CD14-positive monocyte (primary cell): ENCODE measurements around the gene C1orf146. TPM values are rescaled to one million over a fixed set of nuclear protein-coding genes. Genes with fewer than 3 reads are reported as not detected.

Experiments
- DNase-seq, 3 donors: peaks; one replicate each; pipeline ENCODE4 v3.0.0-alpha.2; 2011 to 2022
- H2AFZ ChIP-seq: 2 replicates; pipeline ENCODE4 v1.6.0; 2012; ENCODE audit warnings: mild to moderate bottlenecking, low read depth, low read length, inconsistent platforms; ENCODE audit not compliant: insufficient read depth, poor library complexity, severe bottlenecking
- H3K27ac ChIP-seq, 2 donors: 1 replicate in 1 of 2; 2 replicates in 1 of 2; pipeline ENCODE4 v1.5.1; 2012 to 2013; ENCODE audit warnings: low read length in 2 of 2, control low read depth in 1 of 2, inconsistent platforms in 1 of 2, low read depth in 1 of 2, mild to moderate bottlenecking in 1 of 2
- H3K27me3 ChIP-seq, 2 donors: one replicate each; pipeline versions ENCODE4 v1.6.0 to v1.6.1; 2011 to 2013; ENCODE audit warnings: low read length in 2 of 2; ENCODE audit not compliant: control insufficient read depth in 2 of 2, insufficient read depth in 2 of 2
- H3K36me3 ChIP-seq, 2 donors: replicated peaks in 1 of 2; 1 replicate in 1 of 2; 2 replicates in 1 of 2; pipeline versions ENCODE4 v1.5.1 to v1.6.1; 2012 to 2013; ENCODE audit warnings: low read length in 2 of 2, control low read depth in 1 of 2, inconsistent platforms in 1 of 2, mild to moderate bottlenecking in 1 of 2; ENCODE audit not compliant: insufficient read depth in 2 of 2, control insufficient read depth in 1 of 2
- H3K4me1 ChIP-seq, 2 donors: 1 replicate in 1 of 2; 2 replicates in 1 of 2; pipeline versions ENCODE4 v1.5.1 to v1.6.1; 2012 to 2013; ENCODE audit warnings: low read length in 2 of 2, control low read depth in 1 of 2, inconsistent platforms in 1 of 2, mild to moderate bottlenecking in 1 of 2, moderate library complexity in 1 of 2; ENCODE audit not compliant: insufficient read depth in 2 of 2, control insufficient read depth in 1 of 2
- H3K4me2 ChIP-seq: replicated peaks from 2 replicates; pipeline ENCODE3; 2012; ENCODE audit warnings: low read length, moderate library complexity, mild to moderate bottlenecking; ENCODE audit not compliant: poor library complexity, severe bottlenecking; ENCODE audit errors: extremely low read depth
- H3K4me3 ChIP-seq, 3 experiments: fragments of 200-600 bp in 1 of 3; sonication (generic) in 1 of 3; replicated peaks in 1 of 3; 1 replicate in 2 of 3; 2 replicates in 1 of 3; pipeline ENCODE4 v1.5.1; 2011 to 2013; ENCODE audit warnings: low read length in 3 of 3, mild to moderate bottlenecking in 3 of 3, control low read depth in 2 of 3, low read depth in 2 of 3, inconsistent platforms in 1 of 3, moderate library complexity in 1 of 3
- H3K79me2 ChIP-seq: 2 replicates; pipeline ENCODE4 v1.6.0; 2012; ENCODE audit warnings: mild to moderate bottlenecking, control low read depth, inconsistent platforms, low read length, moderate library complexity; ENCODE audit not compliant: insufficient read depth
- H3K9ac ChIP-seq: 2 replicates; pipeline ENCODE4 v1.6.0; 2017; ENCODE audit warnings: low read length, mild to moderate bottlenecking; ENCODE audit not compliant: insufficient read depth, poor library complexity, severe bottlenecking
- H3K9me3 ChIP-seq, 2 donors: replicated peaks in 1 of 2; 1 replicate in 1 of 2; 2 replicates in 1 of 2; pipeline versions ENCODE4 v1.5.1 to v1.6.1; 2012 to 2013; ENCODE audit warnings: low read length in 2 of 2, control low read depth in 1 of 2; ENCODE audit not compliant: control insufficient read depth in 1 of 2, insufficient read depth in 1 of 2
- H4K20me1 ChIP-seq: 2 replicates; pipeline ENCODE4 v1.6.0; 2012; ENCODE audit warnings: mild to moderate bottlenecking, low read length, control low read depth, moderate library complexity; ENCODE audit not compliant: insufficient read depth
- H3K27ac Mint-ChIP-seq, 7 donors: one replicate each; pipeline ENCODE4 v1.8.0; 2020; ENCODE audit warnings: mild to moderate bottlenecking in 7 of 7, mixed read lengths in 7 of 7, moderate library complexity in 6 of 7, inconsistent platforms in 2 of 7
- H3K27me3 Mint-ChIP-seq, 3 donors: one replicate each; pipeline ENCODE4 v1.8.0; 2021 to 2022; ENCODE audit warnings: low read depth in 3 of 3, mild to moderate bottlenecking in 3 of 3, mixed read lengths in 3 of 3, moderate library complexity in 3 of 3, inconsistent platforms in 1 of 3
- H3K36me3 Mint-ChIP-seq, 2 donors: one replicate each; pipeline ENCODE4 v1.8.0; 2020; ENCODE audit warnings: mixed read lengths in 2 of 2, inconsistent platforms in 1 of 2, mild to moderate bottlenecking in 1 of 2
- H3K4me1 Mint-ChIP-seq: one replicate; pipeline ENCODE4 v1.8.0; 2020; ENCODE audit warnings: mild to moderate bottlenecking, mixed read lengths
- H3K4me3 Mint-ChIP-seq, 2 donors: one replicate each; pipeline ENCODE4 v1.8.0; 2020; ENCODE audit warnings: mild to moderate bottlenecking in 2 of 2, mixed read lengths in 2 of 2, moderate library complexity in 1 of 2
- H3K9me3 Mint-ChIP-seq, 7 donors: one replicate each; pipeline ENCODE4 v1.8.0; 2020 to 2022; ENCODE audit warnings: mixed read lengths in 7 of 7, mild to moderate bottlenecking in 6 of 7, moderate library complexity in 6 of 7, inconsistent platforms in 2 of 7
- WGBS: methylation state at CpG from one replicate; pipeline ENCODE4 v1.1.5; 2013; ENCODE audit warnings: missing lambda C conversion rate; ENCODE audit not compliant: insufficient coverage; 5-methylcytosine and 5-hydroxymethylcytosine counted together
- intact Hi-C, 2 donors: fragments of 100-400 bp; cut with micrococcal nuclease; formaldehyde crosslinking; loops; one replicate each; pipeline versions ENCODE4 v1.15.0 to v1.15.1; 2023
- polyA plus RNA-seq, 3 donors: library from polyadenylated mRNA; depleted of rRNA in 1 of 3; unstranded in 2 of 3; stranded (reverse) in 1 of 3; fragments of 300-500 nt in 2 of 3; fragments of >200 nt in 1 of 3; fragmentation: Illumina TruSeq in 2 of 3; gene quantifications; 1 replicate in 2 of 3; 2 replicates in 1 of 3; pipeline ENCODE4 v1.2.3, GENCODE V29; 2012 to 2021
- TF ChIP-seq, protein P1 (sequence below): fragments of 200-600 bp; IDR thresholded peaks from one replicate; pipeline ENCODE4 v1.8.0; 2022; ENCODE audit warnings: antibody characterized with exemption, mild to moderate bottlenecking

Gene C1orf146
- polyA plus RNA-seq, 3 donors: not detected

GRCh38 chr1:92203105-92203504 is 14.6 kb upstream of the C1orf146 start:
- no peak overlapping the region for H3K27ac ChIP-seq
- H3K4me1 ChIP-seq: peaks cover 15 to 20% of the 10 kb centered on the region in 2 donors
- intact Hi-C loops: no loop called here
- H3K4me2 ChIP-seq: no peak overlapping the region
- H3K9ac ChIP-seq: no peak overlapping the region
- Mint-ChIP-seq H3K27me3 (peaks cover 0 to 3% (median 0%) of the 10 kb centered on the region in 3 donors), H3K36me3 (peaks cover 0 to 1% of the 10 kb centered on the region in 2 donors), H3K27ac (peak overlapping the region in 1 of 7 donors; percentile 25), H3K4me3 (no peak overlapping the region), H3K9me3 (peaks cover 0 to 3% (median 0%) of the 10 kb centered on the region in 7 donors), H3K4me1 (peaks cover 22% of the 10 kb centered on the region)
- no peak overlapping the region for H3K4me3 ChIP-seq
- H3K79me2 ChIP-seq: no peaks in the 10 kb centered on the region
- no peaks in the 10 kb centered on the region for H3K9me3 ChIP-seq
- H3K27me3 ChIP-seq: no peaks in the 10 kb centered on the region
- no peak for DNase-seq
- H3K36me3 ChIP-seq: no peaks in the 10 kb centered on the region
- H2AFZ ChIP-seq: no peak overlapping the region
- TF ChIP-seq, protein P1, sequence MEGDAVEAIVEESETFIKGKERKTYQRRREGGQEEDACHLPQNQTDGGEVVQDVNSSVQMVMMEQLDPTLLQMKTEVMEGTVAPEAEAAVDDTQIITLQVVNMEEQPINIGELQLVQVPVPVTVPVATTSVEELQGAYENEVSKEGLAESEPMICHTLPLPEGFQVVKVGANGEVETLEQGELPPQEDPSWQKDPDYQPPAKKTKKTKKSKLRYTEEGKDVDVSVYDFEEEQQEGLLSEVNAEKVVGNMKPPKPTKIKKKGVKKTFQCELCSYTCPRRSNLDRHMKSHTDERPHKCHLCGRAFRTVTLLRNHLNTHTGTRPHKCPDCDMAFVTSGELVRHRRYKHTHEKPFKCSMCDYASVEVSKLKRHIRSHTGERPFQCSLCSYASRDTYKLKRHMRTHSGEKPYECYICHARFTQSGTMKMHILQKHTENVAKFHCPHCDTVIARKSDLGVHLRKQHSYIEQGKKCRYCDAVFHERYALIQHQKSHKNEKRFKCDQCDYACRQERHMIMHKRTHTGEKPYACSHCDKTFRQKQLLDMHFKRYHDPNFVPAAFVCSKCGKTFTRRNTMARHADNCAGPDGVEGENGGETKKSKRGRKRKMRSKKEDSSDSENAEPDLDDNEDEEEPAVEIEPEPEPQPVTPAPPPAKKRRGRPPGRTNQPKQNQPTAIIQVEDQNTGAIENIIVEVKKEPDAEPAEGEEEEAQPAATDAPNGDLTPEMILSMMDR: no peak
- H4K20me1 ChIP-seq: no peaks in the 10 kb centered on the region

- H3K27ac Mint-ChIP-seq: no peak overlapping the region
- H3K4me2 ChIP-seq: no peak overlapping the region
- no peaks in the 10 kb centered on the region for H3K4me1 ChIP-seq
These were observed 7.0 kb upstream of the C1orf146 start for GRCh38 chr1:92210701-92211100.

More at GRCh38 chr1:92210701-92211100, 7.0 kb upstream of the C1orf146 start:
- H3K9ac ChIP-seq: no peak overlapping the region
- Mint-ChIP-seq H3K27me3 (peaks cover 2 to 3% (median 2%) of the 10 kb centered on the region in 3 donors), H3K4me3 (no peak overlapping the region), H3K36me3 (no peaks in the 10 kb centered on the region), H3K9me3 (peaks cover 0 to 3% (median 2%) of the 10 kb centered on the region in 7 donors), H3K4me1 (peaks cover 3% of the 10 kb centered on the region)
- intact Hi-C loops: no loop called here
- H3K9me3 ChIP-seq: no peaks in the 10 kb centered on the region
- H3K27me3 ChIP-seq: no peaks in the 10 kb centered on the region
- no peak for DNase-seq
- no peak overlapping the region for H3K4me3 ChIP-seq
- H4K20me1 ChIP-seq: no peaks in the 10 kb centered on the region
- no peak overlapping the region for H3K27ac ChIP-seq
- no peaks in the 10 kb centered on the region for H3K36me3 ChIP-seq
- TF ChIP-seq, protein P1: no peak
- WGBS: 7% methylated on average over 2 of the region's 2 CpGs
- no peaks in the 10 kb centered on the region for H3K79me2 ChIP-seq
- no peak overlapping the region for H2AFZ ChIP-seq
